ENCODE results near the gene TMEFF2. TPM values are rescaled to one million over a fixed set of nuclear protein-coding genes. Genes with fewer than 3 reads are reported as not detected.
"Not testable (repeated sequence)": the region's sequence is repeated elsewhere in the genome, so short reads cannot be mapped to it uniquely, and the experiment has no call there.

Gene TMEFF2
- total RNA-seq, 1 experiment from 2014 or later, result not detected

DNA sequence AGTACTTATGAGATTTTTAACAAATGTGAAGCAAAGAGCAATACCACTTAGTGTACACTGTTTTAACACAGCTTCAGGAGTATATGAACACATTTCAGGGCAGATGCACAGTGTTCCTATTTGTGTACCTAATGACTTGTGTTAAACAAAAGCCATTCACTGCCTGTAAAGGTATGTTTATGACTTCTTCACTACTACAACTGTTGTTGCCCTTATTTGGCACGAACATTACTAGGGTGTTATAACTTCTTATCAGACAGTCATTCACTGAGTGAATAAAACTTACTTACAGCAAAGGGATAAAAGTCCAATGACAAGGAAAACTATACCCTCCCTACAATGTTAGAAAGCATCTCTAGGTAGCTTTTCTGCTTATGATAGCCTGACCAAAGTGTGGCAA, 262.4 kb downstream of the TMEFF2 start:
- no peak for DNase-seq (ENCODE audit: low spot score)

- no peak for DNase-seq (ENCODE audit: low spot score)
These were observed 263.4 kb downstream of the TMEFF2 start for GRCh38 chr2:191931329-191931728.

DNA sequence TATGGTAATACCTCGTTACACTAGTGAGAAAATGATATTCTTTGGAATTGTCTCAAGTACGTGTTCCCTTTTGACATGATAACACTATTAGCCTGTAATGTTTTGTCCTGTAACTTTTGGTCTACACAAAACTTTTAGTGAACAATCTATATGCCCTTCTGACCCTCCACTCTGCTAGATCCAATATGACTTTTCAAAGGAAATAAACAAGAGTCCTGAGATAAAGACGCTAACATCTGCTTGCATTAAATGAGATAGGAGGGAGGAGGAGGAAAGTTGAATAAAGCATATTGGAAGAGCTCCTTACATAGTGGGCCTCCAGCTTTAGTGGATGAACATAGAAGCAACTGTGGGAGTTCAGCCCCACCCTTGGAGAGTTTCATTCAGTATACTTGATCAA, 264.5 kb downstream of the TMEFF2 start:
- no peak for DNase-seq (ENCODE audit: low spot score)

GRCh38 chr2:191929288-191929687, 265.4 kb downstream of the TMEFF2 start:
- DNase-seq (ENCODE audit: low spot score), result no peak

GRCh38 chr2:191927991-191928390, 266.7 kb downstream of the TMEFF2 start:
- DNase-seq (ENCODE audit: low spot score), result no peak

DNA sequence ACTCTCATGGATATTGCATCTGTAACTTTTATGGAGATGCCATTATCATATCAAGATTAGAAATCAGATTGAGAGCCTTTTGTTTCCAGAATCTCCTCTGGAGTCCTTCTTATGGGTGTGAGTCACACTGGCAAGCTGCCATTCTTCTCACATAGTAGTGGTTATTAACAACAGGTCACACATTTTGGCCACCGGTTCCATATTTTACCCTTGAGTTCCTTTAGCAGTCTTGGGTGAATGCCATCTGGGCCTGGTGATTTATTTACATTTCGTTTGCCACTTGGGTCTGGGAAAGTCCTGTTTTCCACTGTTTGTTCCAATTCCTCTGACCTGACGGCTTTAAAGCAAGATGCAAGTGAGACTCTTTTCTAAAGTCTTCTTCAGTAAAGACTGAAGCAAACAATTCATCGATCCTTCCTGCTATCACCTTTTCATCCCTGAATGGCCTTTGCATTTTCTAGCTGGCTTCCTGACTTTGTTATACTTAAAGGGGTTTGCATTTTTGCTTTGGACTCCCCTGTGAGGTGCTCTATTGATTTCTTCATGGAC, 267.3 kb downstream of the TMEFF2 start:
- peak; percentile 70 for DNase-seq (ENCODE audit: low spot score)

- no peak for DNase-seq (ENCODE audit: low spot score)
These were observed 268.1 kb downstream of the TMEFF2 start for GRCh38 chr2:191926671-191927070.

DNA sequence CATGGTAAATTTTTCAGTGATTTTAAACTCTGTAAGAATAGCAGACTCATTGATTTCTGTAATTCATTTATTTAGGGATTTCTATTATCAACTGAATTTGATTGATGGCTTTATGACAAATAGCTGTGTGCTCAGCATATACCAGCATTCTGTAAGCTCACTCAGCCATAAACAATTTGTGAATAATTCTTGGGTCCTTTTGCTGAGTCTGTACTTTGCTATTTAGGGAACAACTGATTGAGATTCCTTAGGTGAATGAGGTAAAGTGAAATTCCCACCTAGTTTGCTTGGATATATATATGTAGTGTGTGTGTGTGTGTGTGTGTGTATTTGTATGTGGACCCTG, 271.1 kb downstream of the TMEFF2 start:
- no peak for DNase-seq (ENCODE audit: low spot score)

DNA sequence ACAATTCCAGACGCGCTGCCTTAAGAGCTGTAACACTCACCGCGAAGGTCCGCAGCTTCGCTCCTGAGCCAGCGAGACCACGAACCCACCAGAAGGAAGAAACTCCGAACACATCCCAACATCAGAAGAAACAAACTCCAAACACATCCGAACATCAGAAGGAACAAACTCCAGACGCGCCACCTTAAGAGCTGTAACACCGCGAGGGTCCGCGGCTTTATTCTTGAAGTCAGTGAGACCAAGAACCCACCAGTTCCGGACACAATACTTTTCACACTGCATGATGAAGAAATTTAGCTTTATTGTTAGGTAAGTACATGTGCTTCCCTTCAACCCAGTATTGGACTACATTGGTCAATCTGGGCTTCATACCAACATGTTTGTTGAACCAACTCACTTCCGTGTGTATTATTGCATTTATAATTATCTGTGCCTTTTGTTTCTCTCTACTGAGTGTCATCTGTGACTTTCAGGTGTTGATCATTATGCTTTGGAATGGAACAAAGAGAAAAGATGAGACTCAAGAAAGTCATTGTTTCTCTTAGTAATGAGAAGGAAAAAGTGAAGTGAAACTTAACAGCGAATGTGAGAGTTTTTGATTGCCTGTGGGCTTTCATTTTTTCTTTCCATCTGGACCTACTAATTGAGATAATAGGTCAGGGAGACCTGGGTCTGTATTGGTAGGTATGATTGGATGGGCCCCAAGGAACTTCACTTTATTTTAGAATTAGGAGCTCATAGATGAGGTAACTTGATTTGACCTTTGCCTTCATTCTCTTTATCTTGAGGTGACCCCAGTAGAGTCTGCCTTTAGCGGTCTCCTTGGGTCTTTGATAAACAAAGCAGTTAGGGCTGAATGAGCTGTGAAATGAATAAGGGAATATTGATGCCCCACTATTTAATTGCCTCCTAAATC, 271.7 kb downstream of the TMEFF2 start:
- DNase-seq (ENCODE audit: low spot score), result no peak

DNA sequence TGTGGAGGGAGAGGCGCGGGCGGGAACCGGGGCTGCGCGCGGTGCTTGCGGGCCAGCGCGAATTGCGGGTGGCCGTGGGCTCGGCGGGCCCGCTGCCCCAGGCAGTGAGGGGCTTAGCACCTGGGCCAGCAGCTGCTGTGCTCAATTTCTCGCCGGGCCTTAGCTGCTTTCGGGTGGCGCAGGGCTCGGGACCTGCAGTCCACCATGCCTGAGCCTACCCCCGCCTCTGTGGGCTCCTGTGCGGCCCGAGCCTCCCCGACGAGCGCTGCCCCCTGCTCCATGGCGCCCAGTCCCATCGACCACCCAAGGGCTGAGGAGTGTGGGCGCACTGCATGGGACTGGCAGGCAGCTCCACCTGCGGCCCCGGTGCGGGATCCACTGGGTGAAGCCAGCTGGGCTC, 273.1 kb downstream of the TMEFF2 start:
- DNase-seq (ENCODE audit: low spot score), result not testable (repeated sequence)

DNA sequence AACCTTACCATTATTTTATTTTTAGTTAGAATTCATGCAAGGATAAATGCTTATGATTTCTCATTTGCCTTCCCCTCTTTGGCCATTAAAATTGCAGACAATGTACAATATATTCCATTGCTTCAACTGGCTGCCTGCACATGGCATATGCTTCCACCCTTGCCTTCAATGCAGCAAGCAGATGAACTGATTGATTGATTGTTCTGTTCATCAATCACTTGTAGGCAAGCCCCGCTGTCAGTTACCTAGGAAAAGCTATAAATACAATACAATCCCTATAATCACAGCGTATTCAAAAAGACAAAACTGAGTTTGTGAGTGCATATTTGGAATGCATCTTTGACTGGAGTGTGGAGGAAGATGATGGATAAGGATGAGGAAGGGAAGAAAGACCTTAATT, 274.2 kb downstream of the TMEFF2 start:
- DNase-seq (ENCODE audit: low spot score), result no peak

- no peak for DNase-seq (ENCODE audit: low spot score)
These were observed 276.6 kb downstream of the TMEFF2 start for GRCh38 chr2:191917967-191918651.

DNA sequence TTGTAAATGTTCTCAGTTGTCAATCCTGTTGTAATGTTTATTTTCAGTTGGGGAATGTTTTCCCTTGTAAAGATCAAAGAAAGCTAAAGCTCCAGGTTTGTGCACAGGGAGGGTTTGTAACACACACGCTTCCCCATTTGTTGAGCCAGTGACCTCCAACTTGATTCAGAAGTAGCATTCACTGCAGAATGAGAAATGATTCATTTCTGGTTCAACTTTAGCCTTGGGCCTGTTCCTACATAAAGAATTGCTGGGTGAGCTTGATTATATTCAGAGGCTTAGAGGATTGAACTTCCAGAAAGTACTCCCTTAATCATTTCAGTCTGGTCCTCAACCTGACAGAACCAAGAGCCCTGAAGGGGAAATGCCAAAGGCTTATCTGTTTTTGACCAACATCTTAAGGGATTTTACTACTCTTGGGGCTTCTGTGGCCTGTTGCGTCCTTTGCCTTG, 277.3 kb downstream of the TMEFF2 start:
- no peak for DNase-seq (ENCODE audit: low spot score)

DNA sequence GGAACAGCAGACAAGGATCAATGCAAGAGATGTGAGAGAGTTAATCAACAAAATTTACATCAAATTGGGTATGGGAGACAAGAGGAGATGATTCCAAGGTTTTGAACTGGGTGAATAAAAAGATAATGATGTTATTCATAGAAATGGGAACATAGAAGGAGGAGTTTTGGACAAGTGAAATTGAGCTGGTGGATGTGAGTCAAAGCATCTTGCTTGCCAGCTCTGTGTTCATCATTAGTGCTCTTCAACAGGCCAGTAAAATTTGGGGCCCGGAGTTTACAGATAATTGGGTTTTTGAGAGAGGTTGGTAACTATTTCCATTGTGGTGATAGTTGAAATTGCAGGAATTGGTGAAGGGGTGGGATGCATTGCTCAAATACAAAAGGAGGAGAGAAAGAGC, 277.9 kb downstream of the TMEFF2 start:
- DNase-seq (ENCODE audit: low spot score), result no peak

- DNase-seq (ENCODE audit: low spot score), result no peak
These were observed 279.0 kb downstream of the TMEFF2 start for GRCh38 chr2:191915750-191916149.

GRCh38 chr2:191913796-191914195, 280.9 kb downstream of the TMEFF2 start:
- no peak for DNase-seq (ENCODE audit: low spot score)

DNA sequence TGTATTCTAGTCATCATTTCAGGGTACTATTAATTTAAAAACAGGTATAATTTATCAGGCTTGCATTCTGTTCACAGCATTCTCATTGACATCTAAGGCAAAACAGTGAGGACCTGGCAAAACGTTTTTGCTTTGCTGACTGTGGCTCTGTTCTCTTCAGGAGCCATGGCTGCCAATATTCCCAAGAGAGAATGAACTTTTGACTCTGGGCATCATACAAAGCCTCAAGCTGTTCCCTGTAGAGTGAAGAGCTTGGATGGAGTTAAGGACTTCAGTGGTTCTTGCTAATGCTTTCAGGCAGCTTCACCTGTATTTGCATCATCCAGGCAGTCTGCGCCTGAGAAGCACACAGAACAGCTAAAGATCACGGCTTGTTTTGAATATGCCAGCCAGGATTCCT, 282.0 kb downstream of the TMEFF2 start:
- DNase-seq (ENCODE audit: low spot score), result no peak

DNA sequence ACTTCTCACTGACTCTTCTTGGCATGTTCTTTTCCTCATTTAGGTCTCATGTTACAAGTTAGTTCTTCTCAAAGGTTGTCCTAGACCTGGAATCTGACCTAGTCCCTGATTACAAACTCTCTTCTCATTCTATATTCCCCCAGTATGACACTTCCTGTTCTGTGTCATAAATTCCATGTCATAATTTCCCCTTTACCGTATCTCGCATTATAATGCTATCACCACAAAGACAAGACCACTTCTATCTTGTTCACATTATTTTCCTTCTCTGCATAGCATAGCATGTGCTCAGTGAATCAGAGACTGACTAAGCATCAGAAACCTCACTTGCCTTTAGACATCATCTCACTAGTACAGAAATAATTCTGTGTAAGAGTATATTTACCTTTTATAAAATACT, 284.2 kb downstream of the TMEFF2 start:
- no peak for DNase-seq (ENCODE audit: low spot score)

DNA sequence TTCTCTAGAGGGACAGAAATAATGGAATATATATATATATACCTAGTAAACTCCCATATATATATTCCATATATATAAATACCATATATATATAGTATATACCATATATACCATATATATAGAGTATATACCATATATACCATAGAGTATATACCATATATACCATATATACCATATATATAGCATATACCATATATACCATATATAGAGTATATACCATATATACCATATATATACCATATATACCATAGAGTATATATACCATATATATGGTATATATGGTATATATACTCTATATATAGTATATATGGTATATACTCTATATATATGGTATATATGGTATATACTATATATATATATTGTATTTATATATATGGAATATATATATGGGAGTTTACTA, 285.9 kb downstream of the TMEFF2 start:
- no peak for DNase-seq (ENCODE audit: low spot score)

GRCh38 chr2:191907545-191907944, 287.2 kb downstream of the TMEFF2 start:
- peak; percentile 30 for DNase-seq (ENCODE audit: low spot score)

DNA sequence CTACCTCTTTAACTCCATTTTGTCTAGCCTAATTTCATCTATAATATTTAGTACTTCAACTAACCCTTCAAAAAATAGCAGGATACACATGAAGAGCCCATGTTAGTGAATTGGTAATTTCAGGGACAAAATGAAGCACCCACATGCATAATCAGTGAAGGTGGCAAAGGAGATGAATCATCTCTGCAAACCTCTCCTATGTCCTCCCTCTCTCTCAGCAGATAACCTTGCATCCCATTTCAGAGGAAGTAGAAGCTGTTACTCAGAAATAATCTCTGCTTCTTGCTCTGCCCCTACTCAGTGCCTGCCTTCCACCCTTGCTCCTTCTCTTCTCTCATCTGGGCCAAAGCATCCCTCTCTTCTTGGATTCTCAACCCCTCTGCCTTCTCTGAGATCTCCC, 287.6 kb downstream of the TMEFF2 start:
- no peak for DNase-seq (ENCODE audit: low spot score)

DNA sequence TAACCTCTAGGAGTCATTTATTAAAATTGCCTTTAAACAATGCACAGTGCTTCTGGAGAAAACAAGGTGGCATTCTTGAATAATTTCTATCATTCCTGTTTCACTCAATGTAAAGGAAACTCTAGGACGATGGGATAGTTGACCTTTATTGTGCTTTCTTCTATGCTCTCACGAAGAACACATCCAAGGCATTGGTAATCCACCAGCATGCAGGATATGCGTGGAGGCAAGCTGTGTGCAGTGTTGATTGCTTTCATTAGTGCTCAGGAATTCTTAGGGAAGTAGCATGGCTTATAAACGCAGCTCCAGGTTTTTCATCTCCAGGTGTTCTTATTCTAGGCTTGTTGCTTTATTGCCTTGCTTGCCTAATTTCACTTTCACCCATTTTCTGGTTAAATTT, 289.4 kb downstream of the TMEFF2 start:
- DNase-seq (ENCODE audit: low spot score), result no peak

GRCh38 chr2:191901031-191901430, 293.7 kb downstream of the TMEFF2 start:
- DNase-seq (ENCODE audit: low spot score), result no peak
